ENCODE results near the gene ISCU.
"Not testable (repeated sequence)": the region's sequence is repeated elsewhere in the genome, so short reads cannot be mapped to it uniquely, and the experiment has no call there.

The ISCU gene

GRCh38 chr12:108585864-108586263, 23.5 kb downstream of the ISCU start:
- DNase-seq = no peak
- no peak for TF ChIP-seq CTCF (IDR thresholded peaks at IDR 0.05; ENCODE audit: low read depth, low read length, missing control alignments)
- Histone ChIP-seq H3K4me3 (ENCODE audit: low read depth, low read length) (no peak overlapping the region), H3K36me3 (replicated peaks) (no peaks in the 10 kb centered on the region), H3K27ac (no peak overlapping the region), H3K27me3 (replicated peaks) (no peaks in the 10 kb centered on the region)
- in situ Hi-C loops (cut with HindIII; ENCODE audit: low pct_ligation_motif_present, low sequenced_read_pairs) = no loop called here

GRCh38 chr12:108586306-108586705, 23.9 kb downstream of the ISCU start:
- in situ Hi-C loops (cut with HindIII; ENCODE audit: low pct_ligation_motif_present, low sequenced_read_pairs) = no loop called here

GRCh38 chr12:108587826-108588225, 25.4 kb downstream of the ISCU start:
- TF ChIP-seq CTCF (IDR thresholded peaks at IDR 0.05; ENCODE audit: low read depth, low read length, missing control alignments) = no peak
- Histone ChIP-seq H3K27me3 (replicated peaks) (no peaks in the 10 kb centered on the region), H3K27ac (no peak overlapping the region), H3K4me3 (ENCODE audit: low read depth, low read length) (no peak overlapping the region), H3K36me3 (replicated peaks) (no peaks in the 10 kb centered on the region)
- no peak for DNase-seq
- in situ Hi-C loops (cut with HindIII; ENCODE audit: low pct_ligation_motif_present, low sequenced_read_pairs) = no loop called here

More at GRCh38 chr12:108586306-108586705, 23.9 kb downstream of the ISCU start:
- Histone ChIP-seq H3K27ac (no peak overlapping the region), H3K4me3 (ENCODE audit: low read depth, low read length) (no peak overlapping the region), H3K36me3 (replicated peaks) (no peaks in the 10 kb centered on the region), H3K27me3 (replicated peaks) (no peaks in the 10 kb centered on the region)
- no peak for DNase-seq
- no peak for TF ChIP-seq CTCF (IDR thresholded peaks at IDR 0.05; ENCODE audit: low read depth, low read length, missing control alignments)

- H3K36me3 ChIP-seq (replicated peaks) = no peaks in the 10 kb centered on the region
- H3K27me3 ChIP-seq (replicated peaks) = no peaks in the 10 kb centered on the region
- in situ Hi-C loops (cut with HindIII; ENCODE audit: low pct_ligation_motif_present, low sequenced_read_pairs) = no loop called here
- no peak overlapping the region for H3K4me3 ChIP-seq (ENCODE audit: low read depth, low read length)
- DNase-seq = no peak
- H3K27ac ChIP-seq = no peak overlapping the region
- TF ChIP-seq CTCF (IDR thresholded peaks at IDR 0.05; ENCODE audit: low read depth, low read length, missing control alignments) = no peak
These were observed 26.8 kb downstream of the ISCU start for GRCh38 chr12:108589028-108589839.

GRCh38 chr12:108589840-108590229, 27.4 kb downstream of the ISCU start:
- in situ Hi-C loops (cut with HindIII; ENCODE audit: low pct_ligation_motif_present, low sequenced_read_pairs) = no loop called here
- no peak for DNase-seq
- no peak overlapping the region for H3K4me3 ChIP-seq (ENCODE audit: low read depth, low read length)
- no peaks in the 10 kb centered on the region for H3K36me3 ChIP-seq (replicated peaks)
- H3K27me3 ChIP-seq (replicated peaks) = no peaks in the 10 kb centered on the region
- no peak overlapping the region for H3K27ac ChIP-seq
- TF ChIP-seq CTCF (IDR thresholded peaks at IDR 0.05; ENCODE audit: low read depth, low read length, missing control alignments) = no peak

- in situ Hi-C loops (cut with HindIII; ENCODE audit: low pct_ligation_motif_present, low sequenced_read_pairs); H3K4me3 ChIP-seq (ENCODE audit: low read depth, low read length); H3K27me3 ChIP-seq (replicated peaks); H3K36me3 ChIP-seq (replicated peaks); DNase-seq; H3K27ac ChIP-seq: not testable (repeated sequence)
These were observed 28.1 kb downstream of the ISCU start for GRCh38 chr12:108590463-108590862.

Measured in brain microvascular endothelial cell (primary cell).